OCI-LY1 (cell line): ENCODE results near the gene ZAP70.

Source experiments
- EZH2 ChIP-seq: fragments of 200-600 bp; sonication (generic), shearing (Covaris generic); IDR thresholded peaks from 2 replicates; pipeline ENCODE4 v1.8.0; 2017; ENCODE audit warnings: borderline replicate concordance, mixed run types, mild to moderate bottlenecking, antibody characterized with exemption, low read length, moderate library complexity, mixed read lengths
- TF ChIP-seq, protein P1 (sequence below): fragments of 200-600 bp; sonication (generic), shearing (Covaris generic); IDR thresholded peaks from 2 replicates; pipeline ENCODE4 v1.5.1; 2017; ENCODE audit warnings: mild to moderate bottlenecking, antibody characterized with exemption, low read length, moderate library complexity, mixed read lengths

DNA sequence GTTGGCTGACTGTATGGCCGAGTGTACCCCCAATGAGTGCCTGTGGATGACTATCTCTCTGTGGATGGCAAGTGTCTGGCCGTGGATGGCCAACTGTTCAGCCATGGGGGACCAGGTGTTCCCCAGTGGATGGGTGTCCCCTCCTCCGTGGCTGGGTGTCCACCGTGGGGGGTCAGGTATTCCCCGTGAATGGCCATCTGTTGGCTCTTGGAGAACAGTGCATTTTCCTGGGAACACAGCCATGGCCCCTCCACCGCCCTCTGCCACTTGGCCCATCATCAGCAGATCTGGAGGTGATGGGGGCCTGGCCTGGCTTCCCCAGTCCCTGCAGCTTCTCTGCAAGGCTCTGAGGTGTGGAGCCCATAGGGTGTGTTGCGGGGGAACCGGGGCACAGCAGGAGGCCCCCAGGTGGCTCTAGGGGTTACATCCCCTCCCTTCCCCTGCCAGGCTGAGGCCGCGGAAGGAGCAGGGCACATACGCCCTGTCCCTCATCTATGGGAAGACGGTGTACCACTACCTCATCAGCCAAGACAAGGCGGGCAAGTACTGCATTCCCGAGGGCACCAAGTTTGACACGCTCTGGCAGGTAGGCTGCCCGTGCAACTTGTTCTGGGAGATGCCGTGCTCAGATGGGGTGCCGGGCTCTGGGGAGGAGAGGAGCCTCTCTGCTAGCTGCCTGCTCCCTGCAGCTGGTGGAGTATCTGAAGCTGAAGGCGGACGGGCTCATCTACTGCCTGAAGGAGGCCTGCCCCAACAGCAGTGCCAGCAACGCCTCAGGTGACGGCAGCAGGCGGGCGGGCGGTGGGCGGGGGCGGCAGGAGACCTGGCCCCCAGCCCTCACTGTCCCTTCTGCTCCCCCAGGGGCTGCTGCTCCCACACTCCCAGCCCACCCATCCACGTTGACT lies 19.3 kb downstream of the ZAP70 start:
- TF ChIP-seq, protein P1, sequence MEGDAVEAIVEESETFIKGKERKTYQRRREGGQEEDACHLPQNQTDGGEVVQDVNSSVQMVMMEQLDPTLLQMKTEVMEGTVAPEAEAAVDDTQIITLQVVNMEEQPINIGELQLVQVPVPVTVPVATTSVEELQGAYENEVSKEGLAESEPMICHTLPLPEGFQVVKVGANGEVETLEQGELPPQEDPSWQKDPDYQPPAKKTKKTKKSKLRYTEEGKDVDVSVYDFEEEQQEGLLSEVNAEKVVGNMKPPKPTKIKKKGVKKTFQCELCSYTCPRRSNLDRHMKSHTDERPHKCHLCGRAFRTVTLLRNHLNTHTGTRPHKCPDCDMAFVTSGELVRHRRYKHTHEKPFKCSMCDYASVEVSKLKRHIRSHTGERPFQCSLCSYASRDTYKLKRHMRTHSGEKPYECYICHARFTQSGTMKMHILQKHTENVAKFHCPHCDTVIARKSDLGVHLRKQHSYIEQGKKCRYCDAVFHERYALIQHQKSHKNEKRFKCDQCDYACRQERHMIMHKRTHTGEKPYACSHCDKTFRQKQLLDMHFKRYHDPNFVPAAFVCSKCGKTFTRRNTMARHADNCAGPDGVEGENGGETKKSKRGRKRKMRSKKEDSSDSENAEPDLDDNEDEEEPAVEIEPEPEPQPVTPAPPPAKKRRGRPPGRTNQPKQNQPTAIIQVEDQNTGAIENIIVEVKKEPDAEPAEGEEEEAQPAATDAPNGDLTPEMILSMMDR: no peak
- no peak for TF ChIP-seq EZH2
